CD4-positive, alpha-beta T cell treated with Interleukin-6 at 100 ng/mL for 8 hours (primary cell): ENCODE results near the gene ZNF618.

Experiments
- DNase-seq: peaks from one replicate; pipeline ENCODE4 v3.0.0-alpha.2; 2020; ENCODE audit warnings: mixed read lengths, low spot score

The ZNF618 gene

DNA sequence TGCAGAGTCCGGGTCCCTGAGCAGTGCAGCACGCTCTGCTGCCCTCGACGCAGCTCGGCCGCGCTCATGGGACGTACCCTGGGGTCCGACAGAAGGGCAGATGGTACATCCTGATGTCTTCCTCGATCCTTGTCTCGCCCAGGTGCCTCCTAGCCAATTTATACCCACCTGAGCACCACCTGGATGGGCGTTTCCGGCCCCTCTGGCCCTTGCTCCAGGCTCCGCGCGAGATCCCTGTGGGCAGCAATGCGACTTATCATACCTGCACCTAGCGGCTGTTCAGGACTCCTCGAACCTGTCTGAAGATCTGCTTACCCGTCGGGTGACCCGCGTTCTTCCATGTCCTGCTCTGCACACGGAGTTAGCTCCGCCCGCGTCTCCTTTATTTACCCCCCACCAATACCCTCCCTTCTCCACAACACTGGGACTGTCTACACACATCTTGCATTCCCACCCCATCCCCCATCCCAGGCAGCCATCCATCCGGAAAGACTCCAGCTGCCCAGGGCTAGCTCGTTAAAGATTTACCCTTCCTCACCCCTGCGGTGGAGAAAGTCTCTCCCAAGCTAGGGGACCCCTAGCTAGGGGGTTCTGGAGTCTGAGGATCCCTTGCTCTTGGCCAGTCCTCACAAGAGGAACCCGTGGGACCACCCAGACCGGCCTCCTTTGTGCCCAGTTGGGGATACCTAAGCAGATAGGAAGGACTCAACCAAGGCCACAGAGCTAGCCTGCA is 223.0 kb downstream of the ZNF618 start, which contains the start of gene KIF12:
KIF12 (minus strand) TSS at position 357 of the 733 bp plus-strand sequence; CDS start at position 341, 16 bp downstream.
- no peak for DNase-seq

- DNase-seq: no peak
Measured at GRCh38 chr9:114099669-114100270, 223.7 kb downstream of the ZNF618 start.

- DNase-seq: no peak
Measured at GRCh38 chr9:114100536-114100935, 224.4 kb downstream of the ZNF618 start.

- no peak for DNase-seq
Measured at GRCh38 chr9:114102484-114102883, 226.4 kb downstream of the ZNF618 start.

- no peak for DNase-seq
Measured at GRCh38 chr9:114105236-114105635, 229.1 kb downstream of the ZNF618 start.
